Loucy (cell line): ENCODE measurements around the gene CD226.

Experiments
- CTCF ChIP-seq: fragments of 200-600 bp; sonication (generic); conservative IDR thresholded peaks from 2 replicates; pipeline ENCODE4 v1.5.1; 2014; ENCODE audit warnings: mild to moderate bottlenecking, antibody characterized with exemption, low read length
- EZH2phosphoT487 ChIP-seq: fragments of 200-600 bp; IDR thresholded peaks from 2 replicates; pipeline ENCODE4 v1.6.1; 2018; ENCODE audit warnings: antibody characterized with exemption, mild to moderate bottlenecking, moderate library complexity, borderline replicate concordance

DNA sequence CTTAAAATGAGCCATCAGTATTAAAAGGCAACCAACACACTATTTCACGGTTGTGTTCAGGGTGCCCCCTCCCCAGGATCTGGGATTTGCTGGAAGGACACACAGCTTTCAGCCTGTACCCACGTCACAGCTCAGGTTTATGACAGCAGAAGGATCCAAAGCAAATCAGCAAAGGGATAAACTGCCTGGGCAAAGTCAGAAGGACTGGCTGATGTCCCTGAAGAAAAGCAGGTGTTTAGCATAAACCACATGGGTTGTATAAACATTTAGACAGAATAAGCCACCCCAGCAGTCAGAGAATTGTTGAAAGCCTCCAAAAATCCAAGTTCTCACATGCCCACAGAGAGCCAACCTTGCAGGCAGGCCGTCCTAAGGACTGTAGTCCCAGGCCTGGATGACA is 63.9 kb downstream of the CD226 start:
- TF ChIP-seq CTCF (no peak), EZH2phosphoT487 (no peak)
